Epithelial cell of prostate (primary cell): Measurements from ENCODE around the gene SSMEM1.
"Not testable (repeated sequence)": the region's sequence is repeated elsewhere in the genome, so short reads cannot be mapped to it uniquely, and the experiment has no call there.

Experiments used
- DNase-seq: peaks from one replicate; pipeline ENCODE4 v3.0.0-alpha.2; 2011; ENCODE audit warnings: low read depth, low spot score
- H3K27ac ChIP-seq: fragments of 450-650 bp; 2 replicates; pipeline ENCODE4 v1.5.1; 2017; ENCODE audit warnings: mild to moderate bottlenecking

The SSMEM1 gene

DNA sequence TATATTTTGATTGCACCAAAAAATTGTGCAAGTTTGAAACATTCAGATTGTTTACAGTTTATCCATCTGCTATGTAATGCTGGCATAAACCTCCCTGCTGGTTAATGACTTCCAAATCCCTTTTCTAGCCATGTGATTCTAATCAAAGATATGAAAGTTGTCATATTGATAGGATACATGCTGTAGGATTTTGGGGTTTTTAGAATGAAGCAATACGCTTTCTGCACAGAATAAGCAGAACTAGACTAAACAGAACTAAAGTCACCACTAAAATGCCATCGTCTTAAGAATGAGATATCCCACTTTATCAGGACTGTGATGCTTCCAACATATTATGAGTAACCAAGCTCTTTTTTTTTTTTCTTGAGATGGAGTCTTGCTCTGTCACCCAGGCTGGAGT, 856 bp downstream of the SSMEM1 start:
- no peak overlapping the region for H3K27ac ChIP-seq

DNA sequence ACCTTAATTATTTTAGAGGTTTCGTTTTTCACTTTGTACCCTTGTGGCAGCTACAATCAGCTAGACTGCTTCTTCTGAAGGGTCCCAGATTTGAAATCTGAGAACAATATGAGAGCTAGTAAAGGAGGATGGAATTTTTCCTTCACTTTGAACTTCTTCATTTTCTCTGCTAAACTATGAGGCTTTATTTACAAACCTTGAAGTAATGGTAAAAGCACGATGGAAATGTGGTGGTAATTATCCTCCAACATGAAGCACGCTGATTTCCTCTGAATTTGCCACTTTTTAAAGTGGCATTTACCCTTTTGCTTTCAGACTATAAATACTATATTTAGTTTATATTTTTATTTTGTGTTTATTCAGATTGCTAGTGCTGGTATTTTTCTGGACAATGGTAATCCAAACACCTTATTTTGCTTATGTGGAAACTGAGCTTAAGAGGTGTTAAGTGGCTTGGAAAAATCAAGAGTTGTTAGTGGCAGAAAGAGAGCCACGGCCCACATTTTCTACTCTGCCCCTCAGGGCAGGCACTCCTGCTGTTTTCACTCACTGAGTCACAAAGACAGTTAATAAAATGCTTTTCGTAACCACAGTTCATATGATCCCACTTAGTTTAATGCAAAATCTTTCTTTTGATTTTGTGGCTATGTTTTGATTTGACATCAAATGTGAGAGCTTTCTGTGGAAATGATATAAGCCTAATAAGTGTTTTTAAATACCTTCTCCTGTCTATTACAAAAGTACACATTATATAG, 2.7 kb downstream of the SSMEM1 start:
- no peak overlapping the region for H3K27ac ChIP-seq

More for the DNA sequence above, 856 bp downstream of the SSMEM1 start:
- DNase-seq, result no peak

DNA sequence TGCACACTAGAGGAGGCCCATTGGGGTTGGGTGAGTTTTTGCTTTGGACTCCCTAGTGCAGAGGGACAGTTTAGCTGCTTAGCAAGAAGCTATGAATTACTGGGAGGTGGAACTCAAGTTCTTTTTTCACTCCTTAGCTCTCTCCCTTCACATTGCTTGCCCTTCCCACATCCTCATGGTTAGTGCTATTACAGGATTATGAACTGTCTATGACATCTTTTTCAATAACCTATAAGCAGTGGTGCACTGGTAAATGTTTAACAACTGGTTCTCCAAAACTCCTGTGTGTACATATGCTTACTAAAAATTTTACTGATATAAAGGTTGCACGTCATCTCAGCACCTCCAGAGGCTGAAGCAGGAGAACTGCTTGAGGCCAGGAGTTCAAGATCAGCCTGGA, 6.2 kb downstream of the SSMEM1 start:
- H3K27ac ChIP-seq, result no peak overlapping the region

More for the DNA sequence above, 2.7 kb downstream of the SSMEM1 start:
- no peak for DNase-seq

DNA sequence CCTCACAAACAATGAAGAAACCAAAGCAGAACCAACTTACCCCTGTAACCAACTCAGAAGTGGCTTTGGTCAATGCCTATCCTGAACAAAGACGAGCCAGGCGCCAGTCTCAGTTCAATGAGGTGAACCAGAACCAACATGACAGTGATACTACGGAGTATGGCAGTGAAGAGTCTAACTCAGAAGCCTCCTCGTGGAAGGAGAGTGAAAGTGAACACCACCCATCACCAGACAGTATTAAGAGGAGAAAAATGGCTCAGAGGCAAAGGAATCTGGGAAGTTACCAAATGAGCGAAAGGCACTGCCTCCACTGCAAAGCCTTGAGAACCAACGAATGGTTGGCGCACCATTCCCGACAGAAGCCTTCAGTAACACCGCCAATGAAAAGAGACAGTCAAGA, 8.4 kb downstream of the SSMEM1 start:
- H3K27ac ChIP-seq, result no peak overlapping the region
- no peak for DNase-seq

More for the DNA sequence above, 6.2 kb downstream of the SSMEM1 start:
- no peak for DNase-seq

DNA sequence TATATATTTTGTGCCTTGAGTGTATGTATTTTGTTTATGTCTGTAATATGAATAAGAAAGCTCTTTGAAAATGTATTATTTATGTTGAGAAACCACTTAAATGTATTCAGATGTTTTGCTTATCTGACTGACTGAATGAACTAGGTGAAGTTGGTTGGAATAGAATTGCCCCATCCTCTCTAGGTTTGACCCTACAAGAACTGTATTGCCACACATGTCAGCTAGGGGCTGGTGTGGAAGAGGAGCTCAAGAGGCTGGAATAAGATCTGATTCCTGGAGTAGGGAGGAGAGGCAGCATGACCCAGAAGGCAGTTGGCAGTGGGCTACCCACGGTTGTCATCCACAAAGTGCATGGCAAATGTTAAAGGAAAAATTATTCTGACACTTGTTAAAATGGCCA, 9.1 kb downstream of the SSMEM1 start:
- H3K27ac ChIP-seq, result no peak overlapping the region
- no peak for DNase-seq

DNA sequence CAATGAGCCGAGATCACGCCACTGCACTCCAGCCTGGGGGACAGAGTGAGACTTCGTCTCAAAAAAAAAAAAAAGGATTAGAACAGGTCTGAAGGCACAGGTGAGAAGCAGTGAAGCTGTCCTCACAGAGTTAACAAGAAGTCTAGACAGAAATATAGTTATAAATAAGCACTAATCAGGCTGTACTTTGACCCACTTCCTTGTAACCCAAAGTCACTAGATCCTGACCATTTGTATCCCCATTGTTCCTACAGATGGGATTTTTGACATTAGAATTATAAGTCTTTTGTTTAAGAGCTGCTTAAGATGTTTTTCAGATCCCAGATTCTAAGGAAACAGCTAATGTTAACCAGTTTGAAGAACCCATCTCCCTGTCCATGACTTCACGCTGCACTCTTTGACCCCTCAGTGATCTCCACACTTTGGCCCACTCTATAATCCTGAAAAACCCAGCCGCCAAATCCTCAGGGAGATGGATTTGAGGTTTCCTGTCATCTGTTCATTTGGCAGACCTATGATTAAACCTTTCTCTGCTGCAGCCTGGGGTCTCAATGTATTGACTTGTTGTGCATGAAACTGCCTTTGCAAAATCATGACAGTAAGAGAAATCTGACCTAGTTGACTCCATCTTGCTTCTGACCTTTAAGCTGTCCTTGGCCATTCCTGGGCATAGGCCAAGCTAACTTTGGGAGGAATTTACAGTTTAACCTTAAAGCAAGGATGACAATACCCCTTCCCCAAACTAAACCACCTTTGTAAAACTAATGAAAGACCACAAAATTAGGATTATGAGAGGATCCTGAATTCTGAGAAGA, 11.4 kb downstream of the SSMEM1 start:
- no peak for DNase-seq
- no peak overlapping the region for H3K27ac ChIP-seq

DNA sequence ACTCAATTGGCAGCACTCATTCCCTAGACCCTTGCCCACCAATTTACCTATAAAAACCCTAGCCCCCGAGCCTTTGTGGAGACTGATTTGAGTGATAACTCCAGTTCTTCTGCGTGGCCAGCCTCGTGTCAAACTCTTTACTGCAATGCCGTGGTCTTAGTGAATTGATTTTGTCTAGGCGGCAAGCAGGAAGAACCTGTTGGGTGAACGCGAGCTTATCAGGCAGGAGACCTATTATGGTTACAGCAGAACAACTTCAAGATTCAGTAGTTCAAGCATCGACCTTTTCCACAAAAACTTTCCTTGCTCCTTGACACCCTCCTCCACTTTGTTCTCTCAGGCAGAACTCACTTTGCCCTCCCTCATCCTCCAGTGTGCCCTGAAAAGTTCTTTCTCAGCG, 12.2 kb downstream of the SSMEM1 start:
- no peak overlapping the region for H3K27ac ChIP-seq

DNA sequence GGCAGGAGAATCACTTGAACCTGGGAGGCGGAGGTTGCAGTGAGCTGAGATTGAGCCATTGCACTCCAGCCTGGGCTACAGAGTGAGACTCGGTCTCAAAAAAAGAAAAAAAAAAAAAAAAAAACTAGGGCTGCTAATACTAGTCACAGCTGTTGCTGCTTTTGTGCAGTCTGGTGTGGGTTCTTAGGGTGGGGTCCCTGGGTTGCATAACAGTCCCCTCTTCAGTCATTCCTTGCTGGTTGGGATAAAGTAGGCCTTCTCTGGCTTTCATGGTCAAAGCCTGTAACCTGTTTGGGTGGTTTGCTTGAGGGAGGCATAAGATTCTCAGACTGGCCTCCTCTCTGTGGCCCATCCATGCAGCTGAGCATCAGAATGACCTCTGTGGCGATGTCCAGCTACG, 14.1 kb downstream of the SSMEM1 start:
- no peak for DNase-seq
- no peak overlapping the region for H3K27ac ChIP-seq

More for the DNA sequence above, 12.2 kb downstream of the SSMEM1 start:
- no peak for DNase-seq

DNA sequence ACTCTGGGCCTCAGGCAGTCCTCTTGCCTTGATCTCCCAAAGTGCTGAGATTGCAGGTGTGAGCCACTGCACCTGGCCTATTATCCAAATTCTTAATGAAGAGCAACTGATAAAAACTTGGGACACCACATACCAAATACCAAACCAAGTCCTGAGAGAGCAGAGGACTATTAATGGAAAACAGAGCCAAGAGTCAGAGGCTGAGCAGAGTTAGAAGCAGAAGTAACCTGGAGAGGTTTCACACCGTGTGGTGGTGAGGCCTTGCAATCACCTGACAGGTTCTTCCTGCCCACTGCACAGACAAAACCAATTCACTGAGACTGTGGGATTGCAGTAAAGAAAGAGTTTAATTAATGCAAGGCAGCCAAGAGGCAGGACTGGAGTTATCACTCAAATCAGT, 16.0 kb downstream of the SSMEM1 start:
- DNase-seq, result no peak
- H3K27ac ChIP-seq, result no peak overlapping the region

DNA sequence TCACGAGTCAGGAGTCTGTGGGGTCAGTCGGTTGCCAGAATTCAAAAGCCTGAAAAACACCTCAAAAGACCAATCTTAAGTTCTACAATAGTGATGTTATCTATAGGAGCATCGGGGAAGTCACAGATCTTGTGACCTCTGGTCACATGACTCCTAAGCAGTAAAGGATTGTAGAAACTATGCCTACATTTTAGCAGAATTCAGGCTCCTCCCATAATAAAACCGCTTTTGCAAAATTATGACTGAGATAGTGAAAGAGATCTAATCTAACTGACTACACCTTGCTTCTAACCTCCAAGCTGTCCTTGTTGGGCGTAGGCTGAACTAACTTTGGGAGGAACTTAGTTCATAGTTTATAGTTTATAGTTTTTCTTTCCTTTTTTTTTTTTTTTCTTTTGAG, 16.6 kb downstream of the SSMEM1 start:
- DNase-seq, result no peak
- H3K27ac ChIP-seq, result no peak overlapping the region

DNA sequence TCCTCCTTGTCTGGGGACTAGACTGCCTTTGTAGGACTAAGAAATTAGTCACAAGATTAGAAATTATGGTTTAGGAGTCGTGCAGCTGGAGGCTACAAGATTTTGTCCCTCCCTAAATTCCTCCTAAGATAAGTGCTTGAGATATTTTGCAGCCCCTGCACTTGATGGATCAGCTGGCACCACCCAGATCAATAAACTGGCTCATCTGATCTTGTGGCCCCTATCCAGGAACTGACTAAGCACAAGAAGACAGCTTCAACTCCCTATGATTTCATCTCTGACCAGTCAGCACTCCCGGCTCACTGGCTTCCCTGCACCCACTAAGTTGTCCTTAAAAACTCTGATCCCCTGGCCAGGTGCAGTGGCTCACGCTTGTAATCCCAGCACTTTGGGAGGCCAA, 17.3 kb downstream of the SSMEM1 start:
- not testable (repeated sequence) for DNase-seq, H3K27ac ChIP-seq

DNA sequence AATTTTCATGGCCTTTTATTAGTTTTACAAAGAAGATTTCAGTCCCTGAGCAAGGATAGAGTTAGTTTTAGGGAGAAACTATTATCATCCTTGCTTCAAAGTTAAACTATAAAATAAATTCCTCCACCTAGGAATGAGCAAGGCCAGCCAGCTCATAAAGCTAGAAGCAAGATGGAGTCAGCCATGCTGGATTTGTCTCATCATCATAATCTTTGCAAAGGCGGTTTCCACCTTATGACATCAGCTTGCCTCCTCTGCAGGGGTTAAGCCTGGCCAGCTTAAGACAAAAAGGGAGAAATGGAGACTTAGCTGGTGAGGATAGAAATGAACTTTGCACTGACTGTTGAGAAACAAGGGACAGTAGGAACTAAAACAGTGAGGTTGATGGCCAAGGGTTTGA, 18.7 kb downstream of the SSMEM1 start:
- no peak for DNase-seq
- no peak overlapping the region for H3K27ac ChIP-seq

DNA sequence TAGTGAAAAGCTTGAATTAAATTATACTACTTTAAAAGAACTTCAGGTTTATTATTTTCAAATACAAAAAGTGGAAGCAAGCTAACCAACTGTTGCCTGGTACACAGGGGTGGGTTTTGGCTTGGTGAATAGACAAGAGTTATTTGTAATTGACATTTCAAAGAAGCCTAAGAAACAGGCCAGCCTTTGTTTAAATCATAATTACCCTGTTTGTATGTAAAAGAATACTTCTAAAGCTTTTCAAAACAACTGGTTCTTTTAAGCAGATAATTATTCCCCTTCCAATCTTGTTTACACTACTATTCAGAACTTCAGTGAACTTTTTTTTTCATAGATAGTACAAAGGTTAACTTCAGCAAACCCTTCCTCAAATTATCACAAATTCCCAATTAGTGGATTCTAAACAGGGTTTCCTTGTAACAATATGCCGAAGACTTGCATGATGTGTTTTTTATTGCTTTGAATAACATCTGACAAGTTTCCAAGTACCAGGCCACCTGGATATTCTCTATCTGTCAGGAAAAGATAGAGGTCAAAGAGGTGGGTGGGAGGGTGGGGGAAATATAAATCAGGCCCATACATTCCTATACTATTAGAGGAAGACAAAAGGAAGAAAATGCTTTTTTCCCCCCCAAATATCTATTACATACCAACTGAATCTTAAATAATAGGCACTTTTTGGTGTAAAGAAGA, 20.4 kb downstream of the SSMEM1 start:
- DNase-seq, result no peak
- no peak overlapping the region for H3K27ac ChIP-seq

DNA sequence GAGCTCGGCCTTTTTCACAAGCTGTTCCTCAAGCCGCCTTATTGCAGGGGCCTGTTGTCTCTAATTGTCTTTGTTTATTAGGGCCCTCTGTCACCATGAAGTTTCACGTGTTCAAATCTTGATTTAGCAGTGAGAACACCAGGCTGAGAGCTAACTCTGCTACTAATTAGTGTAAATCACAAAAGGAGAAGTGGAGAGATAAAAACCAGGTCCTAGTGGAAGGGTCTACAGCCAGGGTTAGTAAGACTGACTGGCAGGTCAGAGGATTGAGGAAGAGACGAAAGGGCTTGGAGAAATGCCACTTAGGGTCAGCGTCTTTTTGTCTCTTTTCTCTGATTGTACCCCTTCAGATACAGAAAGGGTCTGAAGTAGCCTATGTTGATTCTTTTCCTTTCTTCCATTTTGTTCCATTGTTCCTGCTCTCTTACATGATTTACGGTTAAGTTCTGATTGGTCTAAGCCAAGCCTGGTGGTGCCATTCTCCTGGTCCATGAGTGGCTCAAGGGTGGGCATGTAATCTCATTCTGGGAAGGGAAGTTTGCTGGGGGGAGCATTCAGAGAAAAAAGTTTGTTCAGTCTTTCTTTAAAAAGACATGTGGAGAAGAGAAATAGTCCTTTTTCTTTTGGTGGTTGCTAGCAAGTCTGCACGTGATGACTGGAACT, 21.3 kb downstream of the SSMEM1 start:
- no peak overlapping the region for H3K27ac ChIP-seq
- no peak for DNase-seq

DNA sequence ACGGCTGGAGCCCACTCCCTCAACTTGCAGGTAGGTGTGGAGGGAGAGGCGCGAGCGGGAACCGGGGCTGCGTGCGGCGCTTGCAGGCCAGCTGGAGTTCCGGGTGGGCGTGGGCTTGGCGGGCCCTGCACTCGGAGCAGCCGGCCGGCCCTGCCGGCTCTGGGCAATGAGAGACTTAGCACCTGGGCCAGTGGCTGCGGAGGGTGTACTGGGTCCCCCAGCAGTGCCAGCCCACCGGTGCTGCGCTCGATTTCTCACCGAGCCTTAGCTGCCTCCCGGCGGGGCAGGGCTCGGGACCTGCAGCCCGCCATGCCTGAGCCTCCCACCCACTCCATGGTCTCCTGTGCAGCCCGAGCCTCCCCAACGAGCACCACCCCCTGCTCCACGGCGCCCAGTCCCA, 22.3 kb downstream of the SSMEM1 start:
- H3K27ac ChIP-seq, DNase-seq: not testable (repeated sequence)

DNA sequence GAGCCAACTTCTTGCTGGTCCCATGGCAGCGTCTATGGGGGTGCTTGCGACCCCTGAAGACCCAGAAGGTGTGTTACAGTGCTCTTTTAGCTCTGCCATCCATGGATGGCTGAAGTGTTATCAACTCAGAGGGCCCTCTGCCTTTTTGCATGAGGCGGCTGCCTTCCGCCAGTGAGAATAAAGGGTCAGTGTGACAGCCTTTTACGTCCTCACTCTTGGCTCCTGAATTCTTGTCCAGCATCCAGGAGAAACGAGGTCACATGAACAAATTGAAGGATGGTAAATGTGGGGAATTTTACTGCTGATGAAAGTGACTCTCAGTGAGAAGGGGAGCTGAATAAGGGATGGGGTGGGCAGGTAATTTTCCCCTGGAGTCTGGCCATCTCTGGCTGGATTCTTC, 24.1 kb downstream of the SSMEM1 start:
- DNase-seq, result no peak

DNA sequence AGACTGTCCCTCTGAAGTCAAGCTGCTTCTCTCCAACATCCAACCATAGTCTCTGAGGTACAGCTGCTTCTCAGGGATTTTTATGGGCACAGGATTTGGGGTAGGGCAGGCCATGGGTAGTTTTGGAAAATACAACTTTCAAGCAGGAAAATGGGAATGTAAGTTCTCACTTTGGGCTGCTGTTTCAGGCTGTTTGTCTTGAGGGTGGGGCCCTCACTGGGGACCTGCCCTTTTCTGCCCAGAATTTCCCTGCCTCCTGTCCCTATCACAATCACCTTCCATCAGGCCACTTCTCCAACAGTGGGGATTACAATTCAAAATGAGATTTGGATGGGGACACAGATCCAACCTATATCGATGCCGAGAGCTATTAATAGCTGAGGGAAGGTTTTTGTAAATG, 24.5 kb downstream of the SSMEM1 start:
- H3K27ac ChIP-seq, result no peak overlapping the region
- no peak for DNase-seq

More for the DNA sequence above, 24.1 kb downstream of the SSMEM1 start:
- H3K27ac ChIP-seq, result no peak overlapping the region

DNA sequence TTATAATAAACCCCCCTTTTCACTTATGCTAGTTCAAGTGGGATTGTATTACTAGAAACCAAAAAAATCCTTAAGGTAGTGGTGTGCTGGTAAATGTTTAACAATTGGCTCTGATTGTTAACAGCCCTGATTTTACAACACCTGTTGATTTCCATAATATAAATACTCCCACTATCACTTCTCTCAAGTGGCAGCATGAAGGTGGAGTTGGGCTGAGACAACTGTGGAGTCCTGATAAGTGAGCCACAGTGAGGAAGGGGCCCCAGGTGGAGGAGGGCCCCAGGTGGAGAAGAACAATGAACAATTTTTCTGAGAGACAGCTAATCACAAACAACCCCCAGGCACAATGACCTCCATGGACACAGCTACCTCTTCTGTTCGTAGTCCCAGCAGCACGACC, 26.4 kb downstream of the SSMEM1 start:
- H3K27ac ChIP-seq, result no peak overlapping the region
- no peak for DNase-seq

DNA sequence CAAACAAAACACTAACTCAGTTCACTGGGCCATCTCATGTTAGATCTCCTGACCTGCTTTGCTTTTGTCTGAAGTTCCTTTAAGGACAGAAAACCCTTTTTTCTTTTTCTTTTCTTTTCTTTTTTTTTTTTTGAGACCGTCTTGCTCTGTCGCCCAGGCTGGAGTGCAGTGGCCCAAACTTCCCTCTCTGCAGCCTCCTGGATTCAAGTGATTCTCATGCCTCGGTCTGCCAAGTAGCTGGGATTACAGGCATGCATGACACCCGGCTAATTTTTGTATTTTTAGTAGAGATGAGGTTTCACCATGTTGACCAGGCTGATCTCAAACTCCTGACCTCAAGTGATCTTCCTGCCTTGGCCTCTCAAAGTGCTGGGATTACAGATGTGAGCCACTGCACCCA, 28.7 kb downstream of the SSMEM1 start:
- not testable (repeated sequence) for H3K27ac ChIP-seq

DNA sequence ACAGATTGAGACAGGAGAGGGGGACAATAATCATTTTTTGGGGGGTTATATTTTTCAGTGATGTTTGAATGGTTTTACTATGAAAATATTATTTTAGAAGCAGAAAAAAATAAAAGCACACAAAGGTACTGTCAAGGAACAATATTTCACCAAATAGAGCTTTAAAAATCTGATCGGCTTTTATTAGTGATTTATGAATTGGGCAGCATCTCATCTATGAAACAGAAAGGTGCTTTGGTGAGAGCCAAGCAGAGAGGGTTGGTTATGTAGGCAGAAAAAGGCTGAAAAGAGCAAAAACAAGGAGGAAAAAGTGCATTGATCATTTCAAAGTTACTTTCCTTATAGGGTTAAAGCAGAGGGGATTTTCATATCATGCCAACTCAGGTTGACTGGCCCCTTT, 32.6 kb downstream of the SSMEM1 start:
- no peak overlapping the region for H3K27ac ChIP-seq

More for the DNA sequence above, 28.7 kb downstream of the SSMEM1 start:
- not testable (repeated sequence) for DNase-seq

More for the DNA sequence above, 32.6 kb downstream of the SSMEM1 start:
- DNase-seq, result no peak
